ENCODE data around the gene VWA5B1. TPM values are rescaled to one million over a fixed set of nuclear protein-coding genes. Genes with fewer than 3 reads are reported as not detected.

VWA5B1 gene
- total RNA-seq, 3 donors from 2014 or later, result 0.16 to 2.1 (median 0.80) TPM

DNA sequence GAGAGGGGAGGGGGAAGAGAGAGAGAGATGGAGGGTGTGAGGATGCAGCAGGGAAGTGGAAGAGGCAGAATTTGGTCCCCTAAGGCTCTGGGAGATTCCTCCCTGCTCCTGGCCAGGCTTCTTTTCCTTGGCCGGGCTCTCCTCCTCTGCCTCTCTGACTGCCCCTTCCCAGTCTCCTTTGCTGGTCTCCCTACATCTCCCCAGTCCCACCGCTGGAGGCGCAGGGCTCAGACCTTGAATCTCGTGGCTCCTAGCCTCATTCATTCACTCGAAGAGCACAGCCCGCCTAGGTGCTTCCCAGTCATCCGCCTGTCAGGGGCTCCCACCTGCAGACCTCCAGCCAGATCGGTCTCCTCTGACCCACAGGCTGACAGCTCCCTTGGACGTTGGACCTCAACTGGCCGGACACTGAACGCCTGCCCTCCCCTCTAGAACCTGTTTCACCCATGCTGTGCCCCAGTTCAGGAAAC, 76.5 kb downstream of the VWA5B1 start:
- Histone ChIP-seq H3K4me1 (ENCODE audit: low read depth) (peaks cover 20% of the 10 kb centered on the region), H3K4me3 (no peak overlapping the region), H3K36me3 (ENCODE audit: low read depth) (no peaks in the 10 kb centered on the region), H3K9me3 (no peaks in the 10 kb centered on the region)
- DNase-seq (peak in 2 of 3 donors; percentile 54 to 67), ATAC-seq (peak; percentile 85)
- TF ChIP-seq, protein P1, sequence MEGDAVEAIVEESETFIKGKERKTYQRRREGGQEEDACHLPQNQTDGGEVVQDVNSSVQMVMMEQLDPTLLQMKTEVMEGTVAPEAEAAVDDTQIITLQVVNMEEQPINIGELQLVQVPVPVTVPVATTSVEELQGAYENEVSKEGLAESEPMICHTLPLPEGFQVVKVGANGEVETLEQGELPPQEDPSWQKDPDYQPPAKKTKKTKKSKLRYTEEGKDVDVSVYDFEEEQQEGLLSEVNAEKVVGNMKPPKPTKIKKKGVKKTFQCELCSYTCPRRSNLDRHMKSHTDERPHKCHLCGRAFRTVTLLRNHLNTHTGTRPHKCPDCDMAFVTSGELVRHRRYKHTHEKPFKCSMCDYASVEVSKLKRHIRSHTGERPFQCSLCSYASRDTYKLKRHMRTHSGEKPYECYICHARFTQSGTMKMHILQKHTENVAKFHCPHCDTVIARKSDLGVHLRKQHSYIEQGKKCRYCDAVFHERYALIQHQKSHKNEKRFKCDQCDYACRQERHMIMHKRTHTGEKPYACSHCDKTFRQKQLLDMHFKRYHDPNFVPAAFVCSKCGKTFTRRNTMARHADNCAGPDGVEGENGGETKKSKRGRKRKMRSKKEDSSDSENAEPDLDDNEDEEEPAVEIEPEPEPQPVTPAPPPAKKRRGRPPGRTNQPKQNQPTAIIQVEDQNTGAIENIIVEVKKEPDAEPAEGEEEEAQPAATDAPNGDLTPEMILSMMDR (IDR thresholded peaks at IDR 0.05), result no peak
- intact Hi-C loops (cut with DNase I, micrococcal nuclease), result no loop called here

DNA sequence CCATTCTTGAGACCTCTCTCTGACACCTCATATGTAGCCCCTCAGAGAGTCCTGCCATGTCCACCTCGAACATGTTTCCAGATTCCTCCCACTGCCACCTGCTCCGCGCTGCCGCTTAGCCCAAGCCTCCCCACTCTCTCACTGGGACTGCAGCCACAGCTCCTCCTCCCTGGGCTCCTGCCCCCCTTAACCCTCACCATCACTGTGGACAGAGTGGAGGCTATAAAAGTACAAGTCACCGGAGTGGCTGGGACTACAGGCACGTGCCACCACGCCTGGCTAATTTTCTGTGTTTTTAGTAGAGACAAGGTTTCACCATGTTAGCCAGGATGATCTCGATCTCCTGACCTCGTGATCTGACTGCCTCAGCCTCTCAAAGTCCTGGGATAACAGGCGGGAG, 77.0 kb downstream of the VWA5B1 start:
- peak; percentile 20 for ATAC-seq

DNA sequence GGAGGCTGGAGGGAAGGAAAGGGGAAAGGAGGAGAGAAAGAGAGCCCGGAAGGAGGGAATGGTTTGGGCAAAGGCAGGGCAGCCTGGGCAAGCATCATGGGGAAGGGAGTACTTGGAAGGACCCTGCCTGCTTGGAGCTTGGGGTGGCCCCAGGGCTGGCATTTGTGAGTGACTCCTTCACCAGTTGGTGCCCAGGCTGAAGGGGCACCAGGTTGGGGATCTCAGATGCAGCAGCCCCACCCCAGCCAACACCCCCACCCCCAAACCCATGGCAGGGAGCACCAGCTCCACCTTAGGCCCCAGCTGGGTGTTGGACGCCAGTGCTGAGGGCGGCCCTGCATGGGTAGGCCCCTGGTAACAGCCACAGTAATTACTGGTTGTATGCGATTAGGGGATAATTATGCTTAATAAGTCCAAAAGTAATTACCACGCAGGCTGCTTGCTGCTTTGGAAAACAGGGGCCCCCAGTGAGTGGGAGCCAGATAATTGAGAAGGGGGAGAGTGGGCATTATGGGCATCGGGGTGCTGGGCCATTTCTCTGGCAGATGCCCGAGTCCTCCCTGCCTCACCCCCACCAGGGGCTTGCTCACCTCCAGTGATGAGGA, 78.3 kb downstream of the VWA5B1 start:
- ATAC-seq (no peak), DNase-seq (no peak)
- peaks cover 20% of the 10 kb centered on the region for H3K4me1 ChIP-seq (ENCODE audit: low read depth)
- H3K4me3 ChIP-seq, result no peak overlapping the region
- intact Hi-C loops (cut with DNase I, micrococcal nuclease), result no loop called here
- TF ChIP-seq, protein P1 (IDR thresholded peaks at IDR 0.05), result no peak
- H3K9me3 ChIP-seq, result no peaks in the 10 kb centered on the region
- no peaks in the 10 kb centered on the region for H3K36me3 ChIP-seq (ENCODE audit: low read depth)

More for the DNA sequence above, 77.0 kb downstream of the VWA5B1 start:
- TF ChIP-seq, protein P1 (IDR thresholded peaks at IDR 0.05), result no peak
- H3K36me3 ChIP-seq (ENCODE audit: low read depth), result no peaks in the 10 kb centered on the region
- DNase-seq, result no peak
- peaks cover 20% of the 10 kb centered on the region for H3K4me1 ChIP-seq (ENCODE audit: low read depth)
- H3K4me3 ChIP-seq, result no peak overlapping the region
- intact Hi-C loops (cut with DNase I, micrococcal nuclease), result no loop called here
- H3K9me3 ChIP-seq, result no peaks in the 10 kb centered on the region

DNA sequence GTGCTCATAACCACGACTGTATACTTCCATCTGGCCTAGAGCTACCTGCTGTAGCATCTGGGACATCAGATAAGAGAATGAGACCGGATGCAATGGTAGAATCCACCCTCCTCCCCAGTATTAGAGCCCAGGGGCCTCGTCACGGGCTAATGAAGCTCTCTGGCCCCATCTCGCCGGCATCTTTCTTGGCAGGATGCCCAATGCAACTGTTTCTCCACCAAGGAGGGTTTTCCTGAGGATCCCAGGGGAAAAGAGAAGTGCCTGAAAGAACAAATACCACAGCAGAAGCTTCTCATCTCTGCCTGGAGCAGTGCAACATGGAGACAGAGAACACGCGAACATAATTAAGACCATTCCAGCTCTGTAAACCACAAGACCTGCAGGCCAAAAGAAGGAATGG, 80.0 kb downstream of the VWA5B1 start:
- H3K4me1 ChIP-seq (ENCODE audit: low read depth), result peaks cover 18% of the 10 kb centered on the region
- no peak for ATAC-seq
- no peak overlapping the region for H3K4me3 ChIP-seq
- no peaks in the 10 kb centered on the region for H3K36me3 ChIP-seq (ENCODE audit: low read depth)
- intact Hi-C loops (cut with DNase I, micrococcal nuclease), result loop anchor here in 1 of 2 donors (10.0 kb wide), 1 partner anchor 124 kb away; no protein-coding TSS in a partner anchor
- no peaks in the 10 kb centered on the region for H3K9me3 ChIP-seq
- TF ChIP-seq, protein P1 (IDR thresholded peaks at IDR 0.05), result no peak
- no peak for DNase-seq

GRCh38 chr1:20371411-20371810, 80.7 kb downstream of the VWA5B1 start:
- Histone ChIP-seq H3K36me3 (ENCODE audit: low read depth) (no peaks in the 10 kb centered on the region), H3K4me3 (no peak overlapping the region), H3K4me1 (ENCODE audit: low read depth) (peaks cover 12% of the 10 kb centered on the region), H3K9me3 (no peaks in the 10 kb centered on the region)
- intact Hi-C loops (cut with DNase I, micrococcal nuclease), result loop anchor here in 1 of 2 donors (10.0 kb wide), 1 partner anchor 123 kb away; no protein-coding TSS in a partner anchor
- TF ChIP-seq, protein P1 (IDR thresholded peaks at IDR 0.05), result no peak
- no peak for ATAC-seq
- no peak for DNase-seq

All from mucosa of descending colon (tissue), 3 donors.